DND-41 (cell line): Measurements from ENCODE around the gene SEM1.
"Not testable (repeated sequence)": the region's sequence is repeated elsewhere in the genome, so short reads cannot be mapped to it uniquely, and the experiment has no call there.

ENCODE experiments used
- CTCF ChIP-seq: IDR thresholded peaks from 2 replicates; pipeline ENCODE4 v1.5.1; 2012; ENCODE audit warnings: borderline replicate concordance, low read length, moderate library complexity, mild to moderate bottlenecking; ENCODE audit not compliant: poor library complexity, severe bottlenecking; ENCODE audit errors: extremely low read depth
- EZH2 ChIP-seq: IDR thresholded peaks from 3 replicates; pipeline ENCODE4 v1.6.1; 2012; ENCODE audit warnings: borderline replicate concordance, low read depth, mild to moderate bottlenecking, moderate library complexity, low read length, inconsistent platforms; ENCODE audit not compliant: severe bottlenecking

DNA sequence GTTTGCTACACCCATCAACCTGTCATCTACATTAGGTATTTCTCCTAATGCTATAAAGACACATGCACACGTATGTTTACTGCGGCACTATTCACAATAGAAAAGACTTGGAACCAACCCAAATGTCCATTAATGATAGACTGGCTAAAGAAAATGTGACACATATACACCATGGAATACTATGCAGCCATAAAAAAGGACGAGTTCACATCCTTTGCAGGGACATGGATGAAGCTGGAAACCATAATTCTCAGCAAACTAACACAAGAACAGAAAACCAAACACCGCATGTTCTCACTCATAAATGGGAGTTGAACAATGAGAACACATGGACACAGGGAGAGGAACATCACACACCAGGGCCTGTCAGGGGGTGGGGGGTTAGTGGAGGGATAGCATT lies 66.2 kb downstream of the SEM1 start:
- TF ChIP-seq CTCF, EZH2: not testable (repeated sequence)
